Myometrial cell (primary cell): ENCODE results near the gene KRT15. TPM values are rescaled to one million over a fixed set of nuclear protein-coding genes. Genes with fewer than 3 reads are reported as not detected.

Source experiments
- total RNA-seq: library from RNA; depleted of rRNA; stranded (reverse); fragments of >200 nt; gene quantifications from 2 replicates; pipeline ENCODE4 v1.2.3, GENCODE V29; 2015

The KRT15 gene
- total RNA-seq, result 5.3 and 13.8 TPM in 2 replicates

GRCh38 chr17:41518789-41519449 is at the start of gene KRT15:
Gene KRT15 (minus strand): TSS chr17:41518890. CDS start chr17:41518827, 63 bp downstream.

GRCh38 chr17:41505007-41505808 is 13.5 kb downstream of the KRT15 start, which contains the start of gene KRT13:
Gene KRT13 (minus strand): TSS chr17:41505612. CDS start chr17:41505550, 62 bp downstream.

GRCh38 chr17:41489531-41489930 is 29.2 kb downstream of the KRT15 start, which contains the start of gene KRT36:
Gene KRT36 (minus strand): TSS chr17:41489910. CDS start chr17:41489864, 46 bp downstream.

GRCh38 chr17:41481036-41481435 is 37.7 kb downstream of the KRT15 start, which contains the start of gene KRT35:
Gene KRT35 (minus strand): TSS chr17:41481151. CDS start chr17:41481097, 54 bp downstream.

GRCh38 chr17:41466988-41467387 is 51.7 kb downstream of the KRT15 start, which contains the start of gene KRT32:
Gene KRT32 (minus strand): TSS chr17:41467386. CDS start chr17:41467325, 61 bp downstream.

Other genes with a start within 250 kb of the KRT15 start
- gene KRTAP9-7, start 243.2 kb downstream of the KRT15 start, total RNA-seq, result not detected in 2 replicates
- not detected in 2 replicates for gene KRTAP29-1, start 216.0 kb downstream of the KRT15 start, total RNA-seq
- not detected in 2 replicates for gene KRTAP16-1, start 209.6 kb downstream of the KRT15 start, total RNA-seq
- not detected in 2 replicates for gene KRTAP17-1, start 203.2 kb downstream of the KRT15 start, total RNA-seq
- not detected in 2 replicates for gene KRT33A, start 168.1 kb downstream of the KRT15 start, total RNA-seq
- under 0.01 TPM in 1 of 2 replicates, not detected in the other for gene KRT33B, start 149.1 kb downstream of the KRT15 start, total RNA-seq
- gene KRT34, start 136.6 kb downstream of the KRT15 start, total RNA-seq, result 115 and 121 TPM in 2 replicates
- gene KRT31, start 121.3 kb downstream of the KRT15 start, total RNA-seq, result not detected in 2 replicates
- 0.71 TPM in 1 of 2 replicates, not detected in the other for gene KRT37, start 94.3 kb downstream of the KRT15 start, total RNA-seq
- 0.18 TPM in 1 of 2 replicates, not detected in the other for gene KRT38, start 77.9 kb downstream of the KRT15 start, total RNA-seq
- 0.18 TPM in 1 of 2 replicates, not detected in the other for gene KRT32, start 51.5 kb downstream of the KRT15 start, total RNA-seq
- gene KRT35, start 37.7 kb downstream of the KRT15 start, total RNA-seq, result not detected in 2 replicates
- not detected in 2 replicates for gene KRT36, start 29.0 kb downstream of the KRT15 start, total RNA-seq
- gene KRT13, start 13.3 kb downstream of the KRT15 start, total RNA-seq, result 0.35 TPM in 1 of 2 replicates, not detected in the other
- 631 and 654 TPM in 2 replicates for gene KRT19, start 9.4 kb upstream of the KRT15 start, total RNA-seq
- gene KRT9, start 53.2 kb upstream of the KRT15 start, total RNA-seq, result not detected in 2 replicates
- gene KRT14, start 68.0 kb upstream of the KRT15 start, total RNA-seq, result not detected in 2 replicates
- gene KRT16, start 93.9 kb upstream of the KRT15 start, total RNA-seq, result not detected in 2 replicates
- gene KRT17, start 105.7 kb upstream of the KRT15 start, total RNA-seq, result 3.5 and 9.2 TPM in 2 replicates
- gene EIF1, start 170.0 kb upstream of the KRT15 start, total RNA-seq, result 61.0 and 63.1 TPM in 2 replicates
- not detected in 2 replicates for gene GAST, start 193.4 kb upstream of the KRT15 start, total RNA-seq
- gene HAP1, start 215.8 kb upstream of the KRT15 start, total RNA-seq, result not detected in 2 replicates